HepG2 (cell line): Measurements from ENCODE around the gene ZBTB32. TPM values are rescaled to one million over a fixed set of nuclear protein-coding genes. Genes with fewer than 3 reads are reported as not detected.
A peak's percentile ranks its signal among the peaks of the same experiment; 100 is the strongest.

Source experiments
- ATAC-seq: fragments of 200-7000 bp; cut with Tn5 transposase; 3 replicates; pipeline ENCODE4 v1.9.1; 2020; ENCODE audit warnings: mild to moderate bottlenecking, moderate library complexity
- BruUV-seq: library from RNA; stranded (reverse); fragments of 400-500 nt; replicated peaks from 2 replicates; lab custom pipeline; 2021; lab: Mats Ljungman, UMichigan
- CTCF ChIA-PET: fragments of 300-600 bp; formaldehyde crosslinking; extraction: SDS; loops from one replicate; lab custom pipeline; 2021; ENCODE audit warnings: low total read pairs, inconsistent platforms, low intra/inter-chr PET ratio; lab: Yijun Ruan, JAX
- POLR2A ChIA-PET: fragments of 350-600 bp; sonication (Branson Sonifier 250); formaldehyde crosslinking; loops from one replicate; lab custom pipeline; 2020; ENCODE audit warnings: antibody characterized with exemption, inconsistent platforms; lab: Yijun Ruan, JAX
- DNase-seq: peaks from one replicate; pipeline ENCODE4 v3.0.0-alpha.2; 2015; ENCODE audit warnings: low spot score
- FAIRE-seq: peaks from 3 replicates; lab custom pipeline; 2011; peaks lifted over from hg19 to GRCh38; lab: Jason Lieb, UNC
- H2AFZ ChIP-seq: one replicate; pipeline ENCODE4 v1.6.1; 2011; ENCODE audit warnings: low read length, inconsistent platforms
- H3K27ac ChIP-seq: fragments of 300-600 bp; 3 replicates; pipeline ENCODE4 v1.8.0; 2011; ENCODE audit warnings: mixed run types, mild to moderate bottlenecking, mixed read lengths, low read length, inconsistent platforms; ENCODE audit not compliant: insufficient read depth; ENCODE audit errors: extremely low read length
- H3K27me3 ChIP-seq, 2 experiments: fragments of 200-600 bp in 1 of 2; 2 replicates in 1 of 2; 3 replicates in 1 of 2; pipeline versions ENCODE4 v1.6.0 to v1.8.0; 2011; ENCODE audit warnings: low read length in 2 of 2, mild to moderate bottlenecking in 2 of 2, moderate library complexity in 2 of 2, inconsistent platforms in 1 of 2; ENCODE audit not compliant: insufficient read depth in 2 of 2, control insufficient read depth in 1 of 2
- H3K36me3 ChIP-seq, 2 experiments: fragments of 200-600 bp in 1 of 2; replicated peaks in 1 of 2; 2 replicates in 1 of 2; 3 replicates in 1 of 2; pipeline versions ENCODE4 v1.5.1 to v1.8.0; 2011; ENCODE audit warnings: low read length in 2 of 2, inconsistent platforms in 1 of 2; ENCODE audit not compliant: insufficient read depth in 2 of 2, control insufficient read depth in 1 of 2
- H3K4me1 ChIP-seq: 2 replicates; pipeline ENCODE4 v1.5.1; 2012; ENCODE audit warnings: low read length, inconsistent platforms; ENCODE audit not compliant: insufficient read depth
- H3K4me2 ChIP-seq: 2 replicates; pipeline ENCODE4 v1.6.0; 2011; ENCODE audit warnings: low read depth, low read length, inconsistent platforms
- H3K4me3 ChIP-seq, 3 experiments: fragments of 200-600 bp in 1 of 3; sonication (generic), shearing (Covaris generic) in 1 of 3; replicated peaks in 1 of 3; 2 replicates each; pipeline ENCODE4 v1.5.1; 2011 to 2016; ENCODE audit warnings: low read length in 3 of 3, inconsistent platforms in 2 of 3, low read depth in 2 of 3, mild to moderate bottlenecking in 2 of 3, control low read depth in 1 of 3, mixed read lengths in 1 of 3; ENCODE audit not compliant: insufficient read depth in 1 of 3
- H3K79me2 ChIP-seq: one replicate; pipeline ENCODE4 v1.6.1; 2011; ENCODE audit warnings: low read length, inconsistent platforms; ENCODE audit not compliant: insufficient read depth
- H3K9ac ChIP-seq: 2 replicates; pipeline ENCODE4 v1.6.0; 2011; ENCODE audit warnings: mild to moderate bottlenecking, low read depth, low read length, inconsistent platforms; ENCODE audit not compliant: insufficient read depth
- H3K9me3 ChIP-seq: 2 replicates; pipeline ENCODE4 v1.5.1; 2012; ENCODE audit warnings: mild to moderate bottlenecking, low read length
- H4K20me1 ChIP-seq: 2 replicates; pipeline ENCODE4 v1.6.0; 2011; ENCODE audit warnings: inconsistent platforms, mild to moderate bottlenecking, low read length, moderate library complexity; ENCODE audit not compliant: insufficient read depth
- CCDC6 ChIP-seq: sonication (generic); formaldehyde crosslinking; IDR thresholded peaks from 2 replicates; pipeline ENCODE4 v1.8.1; 2022; ENCODE audit warnings: mild to moderate bottlenecking, missing genetic modification reagents, moderate library complexity
- HIVEP1 ChIP-seq: sonication (generic); formaldehyde crosslinking; IDR thresholded peaks from 2 replicates; pipeline ENCODE4 v1.4.0; 2020; ENCODE audit warnings: mild to moderate bottlenecking, missing genetic modification reagents
- HNRNPK ChIP-seq: fragments of 200-400 bp; formaldehyde crosslinking; IDR thresholded peaks from 2 replicates; pipeline ENCODE4 v1.6.1; 2018; ENCODE audit warnings: low read length, low read depth, moderate library complexity, mild to moderate bottlenecking; ENCODE audit not compliant: poor library complexity, severe bottlenecking
- SP4 ChIP-seq: sonication (generic); formaldehyde crosslinking; IDR thresholded peaks from 2 replicates; pipeline ENCODE4 v1.8.1; 2023; ENCODE audit warnings: mild to moderate bottlenecking, missing genetic modification reagents
- TFAP4 ChIP-seq: sonication (generic); IDR thresholded peaks from 2 replicates; pipeline ENCODE4 v1.6.1; 2016; ENCODE audit warnings: low read depth, borderline replicate concordance
- ZBTB10 ChIP-seq: sonication (generic); formaldehyde crosslinking; IDR thresholded peaks from 2 replicates; pipeline ENCODE4 v1.4.0; 2020; ENCODE audit warnings: missing genetic modification reagents, borderline replicate concordance
- ZNF160 ChIP-seq: sonication (generic); formaldehyde crosslinking; IDR thresholded peaks from 2 replicates; pipeline ENCODE4 v1.8.0; 2022; ENCODE audit warnings: mild to moderate bottlenecking, inconsistent platforms, missing genetic modification reagents
- ZNF232 ChIP-seq: sonication (generic); formaldehyde crosslinking; IDR thresholded peaks from 2 replicates; pipeline ENCODE4 v1.4.0; 2020; ENCODE audit warnings: missing genetic modification reagents, borderline replicate concordance
- ZNF343 ChIP-seq: sonication (generic); formaldehyde crosslinking; IDR thresholded peaks from 2 replicates; pipeline ENCODE4 v1.4.0; 2020; ENCODE audit warnings: mild to moderate bottlenecking, missing genetic modification reagents
- ZNF570 ChIP-seq: sonication (generic); formaldehyde crosslinking; IDR thresholded peaks from 2 replicates; pipeline ENCODE4 v1.4.0; 2020; ENCODE audit warnings: mild to moderate bottlenecking, missing genetic modification reagents, borderline replicate concordance
- ZNF678 ChIP-seq: sonication (generic); formaldehyde crosslinking; IDR thresholded peaks from 2 replicates; pipeline ENCODE4 v1.4.0; 2020; ENCODE audit warnings: mild to moderate bottlenecking, missing genetic modification reagents
- ZNF724P ChIP-seq: sonication (generic); formaldehyde crosslinking; IDR thresholded peaks from 2 replicates; pipeline ENCODE4 v1.8.0; 2022; ENCODE audit warnings: missing genetic modification reagents, borderline replicate concordance
- ZNF768 ChIP-seq: sonication (generic); formaldehyde crosslinking; IDR thresholded peaks from 2 replicates; pipeline ENCODE4 v1.4.0; 2020; ENCODE audit warnings: missing genetic modification reagents
- ZNF773 ChIP-seq: sonication (generic); formaldehyde crosslinking; IDR thresholded peaks from 2 replicates; pipeline ENCODE4 v1.4.0; 2020; ENCODE audit warnings: missing genetic modification reagents, borderline replicate concordance
- ZNF781 ChIP-seq: sonication (generic); formaldehyde crosslinking; IDR thresholded peaks from 2 replicates; pipeline ENCODE4 v1.5.1; 2020; ENCODE audit warnings: borderline replicate concordance, mild to moderate bottlenecking, missing genetic modification reagents; ENCODE audit errors: not compliant biosample characterization
- WGBS: methylation state at CpG from one replicate; pipeline ENCODE4 v1.1.6; 2017; ENCODE audit warnings: low lambda C conversion rate; 5-methylcytosine and 5-hydroxymethylcytosine counted together
- in situ Hi-C: cut with HindIII; loops from 2 replicates; pipeline ENCODE4 v1.10.0; 2017; ENCODE audit warnings: low pct_unique_long_range_greater_than_20kb; ENCODE audit not compliant: extremely low pct_ligation_motif_present
- intact Hi-C: fragments of 100-400 bp; cut with micrococcal nuclease; formaldehyde crosslinking; loops from one replicate; pipeline ENCODE4 v1.10.0; 2022; ENCODE audit not compliant: unreplicated experiment
- polyA plus RNA-seq, 8 experiments: library from polyadenylated mRNA; depleted of rRNA in 3 of 8; stranded (reverse) in 7 of 8; unstranded in 1 of 8; fragments of >200 nt; fragmentation: Illumina TruSeq in 4 of 8; extraction: Trizol in 4 of 8; gene quantifications; 2 replicates each; pipeline versions ENCODE4 v1.2.1 to v1.2.3, GENCODE V29; 2011 to 2016; ENCODE audit warnings: low read depth in 4 of 8, missing spikeins in 1 of 8, mixed read lengths in 1 of 8; ENCODE audit not compliant: insufficient read depth in 1 of 8
- total RNA-seq, 5 experiments: library from RNA; depleted of rRNA; stranded (reverse); fragments of >200 nt; fragmentation: Illumina TruSeq; extraction: Trizol; gene quantifications; 2 replicates each; pipeline ENCODE4 v1.2.3, GENCODE V29; 2016; ENCODE audit warnings: low read depth in 1 of 5
- TF ChIP-seq, protein P1 (sequence below): sonication (generic); formaldehyde crosslinking; IDR thresholded peaks from 2 replicates; pipeline ENCODE4 v1.4.0; 2020; ENCODE audit warnings: missing genetic modification reagents

ZBTB32 gene
- total and polyA plus RNA-seq, 2 of the 13 experiments (the other 11 are each of a cell fraction or from before 2014, with no cell fraction given) = not detected

GRCh38 chr19:35740108-35740422, 35.7 kb downstream of the ZBTB32 start (continued):
- peak; percentile 9; the same call in 1 of the 2 replicates for TF ChIP-seq ZNF724P
- TF ChIP-seq CCDC6 = peak; percentile 29; the same call in 1 of the 2 replicates
- TF ChIP-seq, protein P1, sequence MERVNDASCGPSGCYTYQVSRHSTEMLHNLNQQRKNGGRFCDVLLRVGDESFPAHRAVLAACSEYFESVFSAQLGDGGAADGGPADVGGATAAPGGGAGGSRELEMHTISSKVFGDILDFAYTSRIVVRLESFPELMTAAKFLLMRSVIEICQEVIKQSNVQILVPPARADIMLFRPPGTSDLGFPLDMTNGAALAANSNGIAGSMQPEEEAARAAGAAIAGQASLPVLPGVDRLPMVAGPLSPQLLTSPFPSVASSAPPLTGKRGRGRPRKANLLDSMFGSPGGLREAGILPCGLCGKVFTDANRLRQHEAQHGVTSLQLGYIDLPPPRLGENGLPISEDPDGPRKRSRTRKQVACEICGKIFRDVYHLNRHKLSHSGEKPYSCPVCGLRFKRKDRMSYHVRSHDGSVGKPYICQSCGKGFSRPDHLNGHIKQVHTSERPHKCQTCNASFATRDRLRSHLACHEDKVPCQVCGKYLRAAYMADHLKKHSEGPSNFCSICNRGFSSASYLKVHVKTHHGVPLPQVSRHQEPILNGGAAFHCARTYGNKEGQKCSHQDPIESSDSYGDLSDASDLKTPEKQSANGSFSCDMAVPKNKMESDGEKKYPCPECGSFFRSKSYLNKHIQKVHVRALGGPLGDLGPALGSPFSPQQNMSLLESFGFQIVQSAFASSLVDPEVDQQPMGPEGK = peak; percentile 73; the same call in 1 of the 2 replicates
- TF ChIP-seq HNRNPK = peak; percentile 31
- no peak for TF ChIP-seq ZNF232 (CRISPR knock-in tag)

- H3K27ac ChIP-seq = peak overlapping the region; percentile 89
- TSS peak; percentile 56 for BruUV-seq
- H3K4me3 ChIP-seq = peak overlapping the region; percentile 65 to 84 (median 80)
- CTCF ChIA-PET = interaction anchor here (1.4 kb wide), 1 partner anchor 47 kb away, joined by 3 read pairs; no protein-coding TSS in a partner anchor
- ATAC-seq (peak; percentile 84), DNase-seq (peak; percentile 96), FAIRE-seq (peak; percentile 97)
- intact Hi-C loops (loop anchor here (1.0 to 10.0 kb wide), 3 partner anchors 22 to 51 kb away; partner anchors contain the start of gene KMT2B), in situ Hi-C loops (no loop called here)
- no peak overlapping the region for H2AFZ ChIP-seq
- H3K36me3 ChIP-seq = peaks cover 10 to 31% of the 10 kb centered on the region in 2 experiments; a peak in 4 of 5 replicates
- no peaks in the 10 kb centered on the region for H4K20me1 ChIP-seq
- H3K4me1 ChIP-seq = peaks cover 29% of the 10 kb centered on the region
- H3K9ac ChIP-seq = peak overlapping the region; percentile 77
- POLR2A ChIA-PET = interaction anchor here (0.8 to 4.6 kb wide), 27 partner anchors 8 to 191 kb away, joined by 3 to 69 read pairs (median 5); partner anchors contain the start of genes COX6B1, HAUS5, HSPB6 and LIN37
- no peaks in the 10 kb centered on the region for H3K79me2 ChIP-seq
- WGBS = 0% methylated on average over 15 of the region's 63 CpGs
- H3K4me2 ChIP-seq = peak overlapping the region; percentile 94
- no peaks in the 10 kb centered on the region; a peak in 1 of 5 replicates for H3K27me3 ChIP-seq
- H3K9me3 ChIP-seq = no peaks in the 10 kb centered on the region
- TF ChIP-seq ZNF781 (peak; percentile 34), ZNF768 (CRISPR knock-in tag) (peak; percentile 26; the same call in 1 of the 2 replicates), ZNF160 (CRISPR knock-in tag) (no peak), ZNF570 (CRISPR knock-in tag) (no peak), TFAP4 (peak; percentile 68; the same call in 1 of the 2 replicates), SP4 (CRISPR knock-in tag) (peak; percentile 83), HIVEP1 (CRISPR knock-in tag) (no peak), ZBTB10 (CRISPR knock-in tag) (no peak), ZNF343 (CRISPR knock-in tag) (no peak), ZNF773 (CRISPR knock-in tag) (no peak), ZNF678 (CRISPR knock-in tag) (0 out of 2 replicates have a peak, but pooled peaks have one; percentile 21)
Measured at GRCh38 chr19:35740423-35741202, 36.3 kb downstream of the ZBTB32 start.
